Duodenal mucosa (tissue), 2 donors: Measurements from ENCODE around the gene CDC73.

Experiments used
- H3K27ac ChIP-seq: one replicate; pipeline ENCODE4 v1.7.0; 2013; ENCODE audit warnings: low read depth, low read length
- H3K27me3 ChIP-seq, 2 donors: one replicate each; pipeline ENCODE4 v1.7.0; 2013; ENCODE audit warnings: low read length in 2 of 2, control low read depth in 1 of 2; ENCODE audit not compliant: insufficient read depth in 2 of 2, control insufficient read depth in 1 of 2
- H3K36me3 ChIP-seq, 2 donors: one replicate each; pipeline ENCODE4 v1.7.0; 2013; ENCODE audit warnings: low read length in 2 of 2, control low read depth in 1 of 2; ENCODE audit not compliant: insufficient read depth in 2 of 2, control insufficient read depth in 1 of 2
- H3K4me1 ChIP-seq, 2 donors: one replicate each; pipeline ENCODE4 v1.7.0; 2013; ENCODE audit warnings: low read length in 2 of 2, control low read depth in 1 of 2; ENCODE audit not compliant: insufficient read depth in 2 of 2, control insufficient read depth in 1 of 2
- H3K4me3 ChIP-seq, 2 donors: one replicate each; pipeline ENCODE4 v1.7.0; 2013; ENCODE audit warnings: low read length in 2 of 2, low read depth in 1 of 2
- H3K9ac ChIP-seq, 2 donors: one replicate each; pipeline ENCODE4 v1.7.0; 2013; ENCODE audit warnings: low read length in 2 of 2, low read depth in 1 of 2
- H3K9me3 ChIP-seq, 2 donors: one replicate each; pipeline ENCODE4 v1.7.0; 2013; ENCODE audit warnings: low read length in 2 of 2, control low read depth in 1 of 2; ENCODE audit not compliant: control insufficient read depth in 1 of 2

CDC73 gene

GRCh38 chr1:193103759-193104501 is 17.9 kb upstream of the CDC73 start:
- no peaks in the 10 kb centered on the region for H3K27me3 ChIP-seq
- H3K9me3 ChIP-seq = no peaks in the 10 kb centered on the region
- peak overlapping the region; percentile 65 to 67 for H3K9ac ChIP-seq
- peaks cover 15% of the 10 kb centered on the region in 2 donors for H3K4me1 ChIP-seq
- H3K36me3 ChIP-seq = peaks cover 10 to 18% of the 10 kb centered on the region in 2 donors
- no peak overlapping the region for H3K27ac ChIP-seq
- H3K4me3 ChIP-seq = peak overlapping the region; percentile 82 to 93

DNA sequence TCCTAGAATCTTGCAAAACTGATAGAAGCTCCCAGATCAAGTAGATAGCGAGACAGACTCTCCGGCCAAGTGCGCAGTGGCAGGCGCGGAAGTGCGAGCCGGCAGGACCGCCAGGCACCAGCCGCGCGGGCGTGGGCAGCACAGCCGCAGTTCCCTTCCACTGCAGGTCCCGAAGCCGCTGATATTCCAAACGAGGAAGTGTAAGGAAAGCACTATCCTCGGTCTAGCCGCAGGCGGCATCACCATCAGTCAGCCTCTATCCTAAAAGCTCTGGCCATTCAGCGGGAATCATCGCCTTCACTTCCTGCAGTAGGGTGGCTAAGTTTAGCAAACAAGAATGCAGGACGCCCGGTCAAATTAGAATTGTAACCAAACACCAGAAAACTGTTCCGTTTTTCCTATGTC is 17.3 kb upstream of the CDC73 start:
- peak overlapping the region; percentile 65 to 67 for H3K9ac ChIP-seq
- no peaks in the 10 kb centered on the region for H3K27me3 ChIP-seq

DNA sequence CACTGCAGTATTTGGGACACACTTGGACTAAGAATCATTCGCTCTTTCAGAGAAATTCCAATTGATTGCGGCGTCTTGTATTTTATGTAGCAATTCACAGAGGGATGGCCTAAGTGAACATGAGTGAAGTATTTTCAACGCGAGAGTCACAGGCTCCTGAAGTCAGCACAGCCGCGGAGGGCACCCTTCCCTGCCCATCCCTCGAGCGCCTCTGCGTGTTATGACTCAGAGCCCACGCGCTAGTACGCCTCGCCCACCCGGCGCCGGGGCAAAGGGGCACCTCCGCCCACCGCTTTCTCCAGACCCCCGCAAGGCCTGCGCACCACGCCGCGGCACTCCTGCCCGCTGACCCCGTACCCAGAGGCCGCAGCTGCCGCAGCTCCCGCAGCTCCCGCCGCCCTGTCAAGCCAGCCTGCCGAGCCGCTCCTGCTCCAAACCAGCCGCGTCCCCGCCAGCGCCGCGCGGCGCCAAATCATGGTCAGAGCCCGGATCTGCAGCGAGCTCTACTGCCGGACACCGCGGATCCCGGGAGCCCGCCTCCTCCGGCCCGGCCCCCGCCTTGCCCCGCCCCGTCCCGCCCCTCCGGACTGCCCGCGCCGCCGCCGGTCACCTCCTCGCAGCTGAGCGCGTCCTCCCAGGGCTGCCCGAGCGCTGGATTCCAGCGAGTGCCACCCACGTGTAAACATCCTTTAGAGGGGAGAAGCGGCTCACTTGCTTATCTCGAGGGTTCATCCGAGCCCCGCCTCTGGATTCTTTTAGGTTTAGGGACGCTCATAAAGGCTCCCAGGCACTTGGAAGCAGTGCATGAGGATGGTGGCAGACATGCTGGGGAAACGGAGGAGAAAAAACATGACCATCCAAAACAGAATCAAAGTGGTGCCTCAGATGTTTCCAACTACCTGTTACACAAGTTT is 16.7 kb upstream of the CDC73 start, which contains the start of gene GLRX2:
TSS of gene GLRX2 (minus strand) at position 508 of the 914 bp plus-strand sequence. CDS start at position 476, 32 bp downstream.
- peak within 1 kb of the TSS; percentile 67 to 73 for H3K9ac ChIP-seq

More for the DNA sequence above, 17.3 kb upstream of the CDC73 start:
- Histone ChIP-seq H3K4me3 (peak overlapping the region; percentile 82 to 93), H3K27ac (peak overlapping the region; percentile 91), H3K36me3 (peaks cover 6 to 13% of the 10 kb centered on the region in 2 donors), H3K4me1 (peaks cover 15% of the 10 kb centered on the region in 2 donors), H3K9me3 (no peaks in the 10 kb centered on the region)

GRCh38 chr1:193105821-193106177 is 16.0 kb upstream of the CDC73 start:
- Histone ChIP-seq H3K27me3 (no peaks in the 10 kb centered on the region), H3K27ac (peak overlapping the region; percentile 22), H3K4me1 (peaks cover 15% of the 10 kb centered on the region in 2 donors), H3K9ac (peak overlapping the region; percentile 67 to 73), H3K4me3 (peak overlapping the region; percentile 82 to 93), H3K9me3 (no peaks in the 10 kb centered on the region), H3K36me3 (no peaks in the 10 kb centered on the region)

More for the DNA sequence above, 16.7 kb upstream of the CDC73 start, which contains the start of gene GLRX2:
- H3K27ac ChIP-seq = peak within 1 kb of the TSS; percentile 91
- H3K27me3 ChIP-seq = no peaks in the 10 kb centered on the region
- H3K4me1 ChIP-seq = peaks cover 15% of the 10 kb centered on the region in 2 donors
- H3K9me3 ChIP-seq = no peaks in the 10 kb centered on the region
- H3K36me3 ChIP-seq = peaks cover 0 to 6% of the 10 kb centered on the region in 2 donors
- peak within 1 kb of the TSS; percentile 82 to 93 for H3K4me3 ChIP-seq

DNA sequence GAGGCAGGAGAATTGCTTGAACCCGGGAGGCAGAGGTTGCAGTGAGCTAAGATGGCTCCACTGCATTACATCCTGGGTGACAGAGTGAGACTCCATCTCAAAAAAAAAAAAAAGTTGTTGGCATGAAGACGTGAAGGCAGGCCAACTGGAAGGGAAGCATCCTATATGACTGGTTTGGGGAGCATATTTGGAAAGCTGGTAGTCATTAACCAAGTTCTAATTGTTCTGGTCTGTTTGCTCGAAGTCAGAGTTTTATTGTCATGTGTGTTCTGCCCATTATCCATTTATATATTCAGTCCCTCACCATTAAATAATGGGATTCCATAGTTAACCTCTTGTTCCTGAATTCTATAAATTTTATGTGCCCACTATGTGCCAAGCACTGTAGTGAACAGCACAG is 13.4 kb upstream of the CDC73 start:
- Histone ChIP-seq H3K9ac (no peak overlapping the region), H3K4me1 (peaks cover 11 to 13% of the 10 kb centered on the region in 2 donors), H3K4me3 (no peak overlapping the region), H3K36me3 (no peaks in the 10 kb centered on the region), H3K27ac (no peak overlapping the region), H3K9me3 (no peaks in the 10 kb centered on the region), H3K27me3 (no peaks in the 10 kb centered on the region)

- no peak overlapping the region for H3K4me3 ChIP-seq
- H3K4me1 ChIP-seq = peaks cover 3 to 5% of the 10 kb centered on the region in 2 donors
- no peak overlapping the region for H3K9ac ChIP-seq
- no peak overlapping the region for H3K27ac ChIP-seq
- H3K27me3 ChIP-seq = no peaks in the 10 kb centered on the region
- no peaks in the 10 kb centered on the region for H3K36me3 ChIP-seq
- no peaks in the 10 kb centered on the region for H3K9me3 ChIP-seq
Observed at GRCh38 chr1:193109619-193110018, 12.2 kb upstream of the CDC73 start.

- Histone ChIP-seq H3K4me1 (peaks cover 3 to 5% of the 10 kb centered on the region in 2 donors), H3K27ac (no peak overlapping the region), H3K36me3 (no peaks in the 10 kb centered on the region), H3K4me3 (no peak overlapping the region), H3K9me3 (no peaks in the 10 kb centered on the region), H3K27me3 (no peaks in the 10 kb centered on the region), H3K9ac (no peak overlapping the region)
Observed at GRCh38 chr1:193110246-193110645, 11.6 kb upstream of the CDC73 start.

DNA sequence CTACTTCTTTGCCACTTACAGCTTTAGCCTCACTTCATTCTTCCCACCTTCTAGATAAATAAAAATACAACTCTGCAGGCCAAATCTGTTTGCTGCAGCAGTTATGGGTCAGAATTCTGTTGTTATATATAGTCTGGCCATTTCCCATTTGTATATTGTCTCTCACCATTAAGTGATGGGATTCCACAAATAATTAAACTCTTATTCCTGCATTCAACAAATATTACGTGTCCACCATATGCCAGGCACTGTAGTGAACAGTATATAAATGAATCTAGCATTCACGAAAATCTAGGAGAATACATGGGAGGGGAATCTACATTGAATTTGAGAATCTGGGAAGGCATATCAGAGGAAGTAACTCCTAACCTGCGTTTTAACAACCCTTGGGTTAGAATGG is 11.0 kb upstream of the CDC73 start:
- H3K4me1 ChIP-seq = peaks cover 1 to 5% of the 10 kb centered on the region in 2 donors
- no peak overlapping the region for H3K27ac ChIP-seq
- no peak overlapping the region for H3K9ac ChIP-seq
- H3K27me3 ChIP-seq = no peaks in the 10 kb centered on the region
- no peaks in the 10 kb centered on the region for H3K9me3 ChIP-seq
- H3K4me3 ChIP-seq = no peak overlapping the region
- H3K36me3 ChIP-seq = no peaks in the 10 kb centered on the region

- no peak overlapping the region for H3K27ac ChIP-seq
Observed at GRCh38 chr1:193111641-193112090, 10.2 kb upstream of the CDC73 start.

More at GRCh38 chr1:193111641-193112090, 10.2 kb upstream of the CDC73 start:
- Histone ChIP-seq H3K9me3 (no peaks in the 10 kb centered on the region), H3K36me3 (no peaks in the 10 kb centered on the region), H3K9ac (no peak overlapping the region), H3K27me3 (no peaks in the 10 kb centered on the region), H3K4me1 (peaks cover 0 to 6% of the 10 kb centered on the region in 2 donors), H3K4me3 (no peak overlapping the region)
